ENCODE data around the gene ERBB4.

DNA sequence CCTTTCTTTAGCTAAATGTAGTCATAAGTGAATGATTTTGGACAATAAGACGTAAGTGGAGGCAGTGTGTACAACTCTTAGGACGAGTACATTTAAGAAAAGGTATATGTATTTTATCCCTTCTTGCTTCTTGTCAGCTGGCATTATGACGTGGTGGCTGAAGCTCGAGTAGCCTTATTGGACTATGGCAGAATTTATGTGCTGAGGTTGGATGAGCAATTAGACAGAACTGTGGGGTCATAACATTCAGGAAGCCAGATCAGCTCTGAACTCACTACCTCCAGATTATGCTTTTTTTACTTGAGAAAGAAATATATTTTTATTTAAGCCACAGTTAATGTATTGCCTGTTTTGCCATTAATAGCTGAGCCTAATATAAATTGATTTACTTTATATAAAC is 661.5 kb downstream of the ERBB4 start:
- TF ChIP-seq, protein P1, sequence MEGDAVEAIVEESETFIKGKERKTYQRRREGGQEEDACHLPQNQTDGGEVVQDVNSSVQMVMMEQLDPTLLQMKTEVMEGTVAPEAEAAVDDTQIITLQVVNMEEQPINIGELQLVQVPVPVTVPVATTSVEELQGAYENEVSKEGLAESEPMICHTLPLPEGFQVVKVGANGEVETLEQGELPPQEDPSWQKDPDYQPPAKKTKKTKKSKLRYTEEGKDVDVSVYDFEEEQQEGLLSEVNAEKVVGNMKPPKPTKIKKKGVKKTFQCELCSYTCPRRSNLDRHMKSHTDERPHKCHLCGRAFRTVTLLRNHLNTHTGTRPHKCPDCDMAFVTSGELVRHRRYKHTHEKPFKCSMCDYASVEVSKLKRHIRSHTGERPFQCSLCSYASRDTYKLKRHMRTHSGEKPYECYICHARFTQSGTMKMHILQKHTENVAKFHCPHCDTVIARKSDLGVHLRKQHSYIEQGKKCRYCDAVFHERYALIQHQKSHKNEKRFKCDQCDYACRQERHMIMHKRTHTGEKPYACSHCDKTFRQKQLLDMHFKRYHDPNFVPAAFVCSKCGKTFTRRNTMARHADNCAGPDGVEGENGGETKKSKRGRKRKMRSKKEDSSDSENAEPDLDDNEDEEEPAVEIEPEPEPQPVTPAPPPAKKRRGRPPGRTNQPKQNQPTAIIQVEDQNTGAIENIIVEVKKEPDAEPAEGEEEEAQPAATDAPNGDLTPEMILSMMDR (IDR thresholded peaks at IDR 0.05), result no peak
- no peak for TF ChIP-seq POLR2A (IDR thresholded peaks at IDR 0.05)

All from Peyer's patch (tissue), 4 donors.